Right lobe of liver (tissue), 6 donors: Measurements from ENCODE around the gene BHLHE41. TPM values are rescaled to one million over a fixed set of nuclear protein-coding genes. Genes with fewer than 3 reads are reported as not detected.
A peak's percentile ranks its signal among the peaks of the same experiment; 100 is the strongest.

Source experiments
- ATAC-seq, 4 donors: fragments of 200-7000 bp; cut with Tn5 transposase; one replicate each; pipeline ENCODE4 v1.9.1; 2020; ENCODE audit warnings: mild to moderate bottlenecking in 4 of 4, moderate library complexity in 4 of 4
- DNase-seq, 3 donors: peaks; one replicate each; pipeline ENCODE4 v3.0.0-alpha.2; 2020
- H3K27ac ChIP-seq, 3 donors: fragments of 200-600 bp; one replicate each; pipeline ENCODE4 v1.8.0; 2022
- H3K27me3 ChIP-seq, 2 donors: fragments of 200-600 bp; one replicate each; pipeline ENCODE4 v1.8.0; 2022
- H3K36me3 ChIP-seq, 4 donors: fragments of 200-600 bp; sonication (generic) in 1 of 4; one replicate each; pipeline versions ENCODE4 v1.5.1 to v1.8.0; 2017 to 2022; ENCODE audit warnings: control low read depth in 1 of 4
- H3K4me1 ChIP-seq, 4 donors: fragments of 200-600 bp; sonication (generic) in 1 of 4; one replicate each; pipeline versions ENCODE4 v1.5.1 to v1.8.0; 2017 to 2022; ENCODE audit warnings: control low read depth in 1 of 4
- H3K4me3 ChIP-seq, 3 donors: fragments of 200-600 bp; one replicate each; pipeline ENCODE4 v1.8.0; 2022
- H3K9me3 ChIP-seq, 4 donors: fragments of 200-600 bp; sonication (generic) in 1 of 4; one replicate each; pipeline versions ENCODE4 v1.5.1 to v1.8.0; 2017 to 2022; ENCODE audit warnings: control low read depth in 1 of 4
- CTCF ChIP-seq, 4 donors: fragments of 200-600 bp in 3 of 4; fragments of 450-650 bp in 1 of 4; IDR thresholded peaks; one replicate each; pipeline versions ENCODE4 v1.5.1 to v1.8.0; 2016 to 2022; ENCODE audit warnings: antibody characterized with exemption in 4 of 4, mild to moderate bottlenecking in 2 of 4
- POLR2A ChIP-seq: fragments of 450-650 bp; IDR thresholded peaks from one replicate; pipeline ENCODE4 v1.6.1; 2017; ENCODE audit warnings: antibody characterized with exemption, mild to moderate bottlenecking
- WGBS: methylation state at CpG from one replicate; pipeline ENCODE4 v1.1.6; 2018; ENCODE audit warnings: low coverage, low lambda C conversion rate; ENCODE audit not compliant: insufficient coverage; ENCODE audit errors: missing lambda C conversion rate; 5-methylcytosine and 5-hydroxymethylcytosine counted together
- intact Hi-C, 2 donors: fragments of 100-400 bp; cut with DNase I; formaldehyde crosslinking; loops; one replicate each; pipeline versions ENCODE4 v1.11.2 to v1.14.1; 2022
- total RNA-seq, 6 experiments: library from RNA; depleted of rRNA in 2 of 6; stranded (reverse); fragments of >200 nt in 2 of 6; fragmentation: NEBNext Ultra II Directional in 3 of 6; extraction: Animal tissue kit (Norgen Biotek cat#: 25700) in 3 of 6; gene quantifications; one replicate each; pipeline versions ENCODE4 v1.1.0 to v1.2.4, GENCODE V29; 2016 to 2023
- donor health status: DM: no; HTN: yes; CAD: no.
- donor health status: DM: no; HTN: no; CAD: no.
- donor health status: DM: no; HTN: no; CAD: no.
- donor health status: DM: no; HTN: yes; CAD: no.
- donor health status: DM: no; HTN: yes; CAD: no.

The BHLHE41 gene
- total RNA-seq, 6 experiments from 2014 or later = 0.43 to 1.3 (median 0.84) TPM

- H3K9me3 ChIP-seq = no peaks in the 10 kb centered on the region
- no peak overlapping the region for H3K4me3 ChIP-seq
- TF ChIP-seq CTCF (IDR thresholded peaks at IDR 0.05) = no peak
- TF ChIP-seq POLR2A = no peak
- ATAC-seq (no peak), DNase-seq (no peak)
- no peaks in the 10 kb centered on the region for H3K27me3 ChIP-seq
- WGBS = 80% methylated on average over 2 of the region's 2 CpGs
- H3K4me1 ChIP-seq = peaks cover 0 to 4% (median 0%) of the 10 kb centered on the region in 4 donors
- intact Hi-C loops = no loop called here
- no peaks in the 10 kb centered on the region for H3K36me3 ChIP-seq
- no peak overlapping the region for H3K27ac ChIP-seq
Observed at GRCh38 chr12:26095186-26095585, 29.7 kb downstream of the BHLHE41 start.

DNA sequence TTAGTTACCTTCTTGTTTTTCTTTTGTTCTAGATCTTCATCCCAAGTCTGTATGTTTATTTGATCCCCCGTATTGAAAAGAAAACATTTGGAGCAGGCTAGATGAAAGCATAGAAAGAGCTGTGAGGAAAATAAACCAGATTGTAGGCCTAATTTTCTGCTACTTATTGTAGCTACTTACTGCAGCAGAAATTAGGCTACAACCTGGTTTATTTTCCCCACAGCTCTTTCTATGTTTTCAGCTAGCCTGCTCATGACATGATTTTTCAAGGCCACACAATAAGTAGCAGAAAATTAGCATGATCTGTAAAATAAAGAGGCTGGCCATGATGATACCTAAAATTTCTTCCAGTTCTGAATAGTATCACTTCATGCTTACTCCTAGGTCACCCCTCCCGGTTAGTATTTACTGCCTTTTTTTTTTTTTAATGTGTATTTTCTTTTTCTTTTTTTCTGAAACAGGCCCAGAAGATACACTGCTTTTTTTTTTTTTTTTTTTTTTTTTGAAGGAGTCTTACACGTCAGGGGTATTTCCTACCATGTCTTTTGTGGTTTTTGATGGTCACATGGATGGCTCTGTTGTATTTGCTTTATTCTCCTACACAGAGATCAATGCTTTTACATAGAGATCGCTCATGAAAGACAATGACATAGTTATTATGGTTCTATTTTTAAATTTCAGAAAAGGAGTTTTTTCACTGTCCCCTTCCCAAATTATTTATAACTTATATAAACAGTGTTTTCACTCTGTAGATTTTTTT lies 32.3 kb downstream of the BHLHE41 start:
- H3K4me3 ChIP-seq = no peak overlapping the region
- no peak for ATAC-seq
- H3K36me3 ChIP-seq = no peaks in the 10 kb centered on the region
- no peaks in the 10 kb centered on the region for H3K27me3 ChIP-seq
- intact Hi-C loops = no loop called here
- H3K4me1 ChIP-seq = peaks cover 0 to 4% (median 0%) of the 10 kb centered on the region in 4 donors
- TF ChIP-seq CTCF (IDR thresholded peaks at IDR 0.05) (no peak), POLR2A (no peak)
- no peak for DNase-seq
- WGBS = 81% methylated on average over 4 of the region's 4 CpGs
- no peak overlapping the region for H3K27ac ChIP-seq
- no peaks in the 10 kb centered on the region for H3K9me3 ChIP-seq

DNA sequence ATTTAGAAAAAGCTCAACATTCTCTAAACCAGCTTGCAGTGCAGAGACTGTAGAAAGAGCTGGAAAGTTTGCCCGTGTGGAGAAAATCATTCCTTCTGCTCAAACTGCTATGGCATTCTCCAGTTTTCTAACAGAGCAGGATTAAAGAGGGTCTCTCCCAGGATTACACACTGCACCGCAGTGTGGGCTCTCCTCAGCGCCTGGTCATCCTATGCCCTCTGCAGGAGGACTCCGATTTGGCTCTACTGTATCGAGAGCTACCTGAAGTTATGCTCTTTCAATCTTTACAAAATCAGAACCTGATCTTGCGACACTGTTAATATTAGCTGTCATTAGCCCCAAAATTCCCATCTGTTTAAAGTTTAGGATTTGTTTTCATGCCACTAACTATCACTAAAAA lies 33.0 kb downstream of the BHLHE41 start:
- H3K27me3 ChIP-seq = no peaks in the 10 kb centered on the region

DNA sequence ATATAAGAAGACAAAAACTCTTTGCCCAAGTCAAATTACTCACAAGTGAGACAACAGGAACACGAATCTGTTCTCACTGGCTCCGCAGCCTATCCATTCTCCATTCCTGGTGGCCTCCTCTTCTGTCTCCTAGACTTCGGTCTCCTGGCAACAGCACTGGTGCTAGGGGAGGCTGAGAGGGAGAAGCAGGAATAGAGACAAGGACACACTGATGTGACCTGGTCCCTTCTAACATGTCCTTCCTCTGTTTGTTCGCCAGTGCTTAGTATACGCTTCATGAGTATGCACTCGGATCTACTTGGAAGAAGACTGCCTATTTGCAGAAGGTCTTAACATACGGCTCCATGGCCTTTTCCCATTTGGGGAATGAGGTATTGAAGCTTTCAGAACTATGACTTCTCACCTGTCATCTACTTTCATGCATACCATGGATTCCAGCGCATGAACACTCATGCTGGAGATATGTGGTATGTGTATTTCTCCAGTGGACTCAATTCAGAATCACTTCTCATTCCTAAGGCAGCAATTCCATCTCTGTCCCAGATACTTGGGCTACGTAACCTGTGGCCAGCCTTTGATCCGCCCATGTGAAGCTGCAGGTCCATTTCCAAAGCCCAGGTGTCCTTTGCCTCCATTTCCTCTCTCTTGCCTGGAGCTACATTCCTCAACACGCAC lies 33.9 kb downstream of the BHLHE41 start:
- 82% methylated on average over 9 of the region's 11 CpGs for WGBS
- TF ChIP-seq POLR2A (no peak), CTCF (IDR thresholded peaks at IDR 0.05) (no peak)
- intact Hi-C loops = no loop called here
- DNase-seq (no peak), ATAC-seq (no peak)
- no peaks in the 10 kb centered on the region for H3K4me1 ChIP-seq
- no peaks in the 10 kb centered on the region for H3K27me3 ChIP-seq
- H3K27ac ChIP-seq = no peak overlapping the region
- no peak overlapping the region for H3K4me3 ChIP-seq
- H3K9me3 ChIP-seq = no peaks in the 10 kb centered on the region
- H3K36me3 ChIP-seq = no peaks in the 10 kb centered on the region

More for the DNA sequence above, 33.0 kb downstream of the BHLHE41 start:
- TF ChIP-seq POLR2A (no peak), CTCF (IDR thresholded peaks at IDR 0.05) (peak in 1 of 4 donors; percentile 6)
- Histone ChIP-seq H3K9me3 (no peaks in the 10 kb centered on the region), H3K4me3 (no peak overlapping the region), H3K36me3 (no peaks in the 10 kb centered on the region), H3K27ac (no peak overlapping the region), H3K4me1 (no peaks in the 10 kb centered on the region)
- intact Hi-C loops = no loop called here
- WGBS = 88% methylated on average over 4 of the region's 6 CpGs
- DNase-seq (no peak), ATAC-seq (no peak)
